B cell (primary cell): ENCODE measurements around the gene TNIP1. TPM values are rescaled to one million over a fixed set of nuclear protein-coding genes. Genes with fewer than 3 reads are reported as not detected.

Experiments used
- ATAC-seq: fragments of 200-7000 bp; cut with Tn5 transposase; one replicate; pipeline ENCODE4 v1.10.0; 2021; ENCODE audit warnings: low read depth, mild to moderate bottlenecking, moderate number of reproducible peaks, moderate library complexity
- CTCF ChIA-PET: fragments of 350-600 bp; sonication (Branson Sonifier 250); formaldehyde crosslinking; loops from one replicate; lab custom pipeline; 2021; ENCODE audit warnings: antibody characterized with exemption, inconsistent platforms; lab: Charles Lee
- POLR2A ChIA-PET: fragments of 350-600 bp; sonication (Branson Sonifier 250); formaldehyde crosslinking; loops from one replicate; lab custom pipeline; 2021; ENCODE audit warnings: antibody characterized with exemption; lab: Charles Lee
- DNase-seq: peaks from one replicate; pipeline ENCODE4 v3.0.0; 2013
- H2AFZ ChIP-seq: 2 replicates; pipeline ENCODE4 v1.6.1; 2012; ENCODE audit warnings: mild to moderate bottlenecking, low read depth, low read length; ENCODE audit not compliant: insufficient read depth, poor library complexity, severe bottlenecking
- H3K27ac ChIP-seq, 2 donors: 1 replicate in 1 of 2; 2 replicates in 1 of 2; pipeline ENCODE4 v1.5.1; 2012 to 2013; ENCODE audit warnings: low read length in 2 of 2, mild to moderate bottlenecking in 2 of 2, moderate library complexity in 1 of 2
- H3K27me3 ChIP-seq, 4 experiments: fragments of 200-600 bp in 1 of 4; sonication (generic) in 1 of 4; replicated peaks in 1 of 4; 1 replicate in 2 of 4; 2 replicates in 2 of 4; pipeline versions ENCODE4 v1.6.1 to v1.7.0; 2013 to 2016; ENCODE audit warnings: low read length in 3 of 4, mild to moderate bottlenecking in 2 of 4, mixed read lengths in 1 of 4, moderate library complexity in 1 of 4; ENCODE audit not compliant: insufficient read depth in 4 of 4, control insufficient read depth in 3 of 4; ENCODE audit errors: control extremely low read depth in 1 of 4
- H3K36me3 ChIP-seq, 2 experiments: replicated peaks in 1 of 2; 1 replicate in 1 of 2; 2 replicates in 1 of 2; pipeline versions ENCODE4 v1.6.1 to v1.7.1; 2013; ENCODE audit warnings: low read length in 1 of 2; ENCODE audit not compliant: insufficient read depth in 2 of 2, control insufficient read depth in 1 of 2; ENCODE audit errors: control extremely low read depth in 1 of 2, extremely low read depth in 1 of 2
- H3K4me1 ChIP-seq, 2 donors: fragments of 200-600 bp in 1 of 2; sonication (generic) in 1 of 2; 1 replicate in 1 of 2; 2 replicates in 1 of 2; pipeline versions ENCODE4 v1.5.1 to v1.6.1; 2013 to 2017; ENCODE audit warnings: low read length in 2 of 2; ENCODE audit not compliant: control insufficient read depth in 2 of 2, insufficient read depth in 2 of 2
- H3K4me2 ChIP-seq: replicated peaks from 2 replicates; pipeline ENCODE3; 2012; ENCODE audit warnings: mild to moderate bottlenecking, low read depth, low read length; ENCODE audit not compliant: poor library complexity, severe bottlenecking
- H3K4me3 ChIP-seq, 5 experiments: fragments of 200-600 bp in 1 of 5; sonication (generic) in 1 of 5; 1 replicate in 3 of 5; 2 replicates in 2 of 5; pipeline versions ENCODE4 v1.5.1 to v1.7.0; 2011 to 2016; ENCODE audit warnings: low read length in 4 of 5, mild to moderate bottlenecking in 4 of 5, low read depth in 2 of 5, control low read depth in 1 of 5, moderate library complexity in 1 of 5; ENCODE audit not compliant: insufficient read depth in 1 of 5; ENCODE audit errors: control extremely low read depth in 1 of 5, extremely low read depth in 1 of 5
- H3K79me2 ChIP-seq: fragments of 200-600 bp; sonication (generic); one replicate; pipeline ENCODE4 v1.6.0; 2016; ENCODE audit warnings: low read length; ENCODE audit not compliant: control insufficient read depth, insufficient read depth
- H3K9ac ChIP-seq: fragments of 200-600 bp; sonication (generic); 2 replicates; pipeline ENCODE4 v1.6.1; 2017; ENCODE audit warnings: mild to moderate bottlenecking, low read length, moderate library complexity
- H3K9me3 ChIP-seq, 3 donors: one replicate each; pipeline versions ENCODE4 v1.6.1 to v1.7.1; 2013; ENCODE audit warnings: low read length in 2 of 3; ENCODE audit not compliant: control insufficient read depth in 2 of 3, insufficient read depth in 1 of 3; ENCODE audit errors: control extremely low read depth in 1 of 3
- H4K20me1 ChIP-seq: 2 replicates; pipeline ENCODE4 v1.6.0; 2012; ENCODE audit warnings: mild to moderate bottlenecking, low read length; ENCODE audit not compliant: insufficient read depth, control insufficient read depth, poor library complexity, severe bottlenecking
- H3K27ac Mint-ChIP-seq: one replicate; pipeline ENCODE4 v1.8.0; 2021; ENCODE audit warnings: mixed read lengths
- H3K27me3 Mint-ChIP-seq: one replicate; pipeline ENCODE4 v1.8.0; 2021; ENCODE audit warnings: mixed read lengths
- H3K4me1 Mint-ChIP-seq: one replicate; pipeline ENCODE4 v1.8.0; 2021; ENCODE audit warnings: mixed read lengths
- H3K4me3 Mint-ChIP-seq: one replicate; pipeline ENCODE4 v1.8.0; 2021; ENCODE audit warnings: mixed read lengths
- H3K9me3 Mint-ChIP-seq: one replicate; pipeline ENCODE4 v1.8.0; 2022; ENCODE audit warnings: mixed read lengths; ENCODE audit not compliant: insufficient read depth
- EZH2 ChIP-seq: IDR thresholded peaks from 2 replicates; pipeline ENCODE4 v1.6.1; 2012; ENCODE audit warnings: borderline replicate concordance, low read depth, mild to moderate bottlenecking, moderate library complexity, low read length; ENCODE audit not compliant: insufficient read depth, poor library complexity, severe bottlenecking
- WGBS: methylation state at CpG from one replicate; pipeline ENCODE4 v1.1.5; 2013; ENCODE audit warnings: missing lambda C conversion rate; ENCODE audit not compliant: insufficient coverage; 5-methylcytosine and 5-hydroxymethylcytosine counted together
- intact Hi-C: fragments of 100-400 bp; cut with micrococcal nuclease; formaldehyde crosslinking; loops from one replicate; pipeline ENCODE4 v1.10.0; 2022
- polyA plus RNA-seq: library from polyadenylated mRNA; depleted of rRNA; stranded (reverse); fragments of >200 nt; gene quantifications from 2 replicates; pipeline ENCODE4 v1.2.3, GENCODE V29; 2012
- total RNA-seq, 2 donors: library from RNA; stranded (reverse); fragments of 120-200 nt in 1 of 2; gene quantifications; 1 replicate in 1 of 2; 2 replicates in 1 of 2; pipeline versions ENCODE4 v1.2.3 to v1.2.4, GENCODE V29; 2013 to 2022
- TF ChIP-seq, protein P1 (sequence below): fragments of 200-600 bp; IDR thresholded peaks from one replicate; pipeline ENCODE4 v1.8.0; 2022; ENCODE audit warnings: antibody characterized with exemption, mild to moderate bottlenecking

TNIP1 gene
- total and polyA plus RNA-seq, 2 donors (not counting 1 experiment from before 2014, with no cell fraction given), result 108 to 294 TPM

DNA sequence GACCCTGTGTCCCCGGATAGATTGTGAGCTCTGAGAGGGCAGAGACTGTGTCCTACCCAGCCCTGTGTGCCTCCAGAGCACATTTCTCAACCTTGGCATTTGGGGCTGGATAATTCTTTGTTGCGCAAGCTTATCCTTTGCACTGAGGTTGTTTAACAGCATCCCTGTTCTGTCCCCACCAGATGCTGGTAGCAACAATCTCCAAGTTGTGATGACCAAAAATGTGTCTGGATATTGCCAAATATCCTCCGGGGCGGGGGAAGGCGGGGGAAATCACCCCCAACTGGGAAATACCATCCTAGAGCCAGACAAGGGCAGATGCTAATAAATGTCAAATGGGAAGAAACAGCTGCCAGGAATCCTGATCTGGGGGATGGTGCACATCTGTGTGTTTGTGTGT, 24.0 kb upstream of the TNIP1 start:
- Histone ChIP-seq H3K79me2 (peaks cover 8% of the 10 kb centered on the region), H3K36me3 (peaks cover 10 to 96% of the 10 kb centered on the region in 2 experiments), H3K9me3 (peaks cover 0 to 4% (median 0%) of the 10 kb centered on the region in 3 donors), H4K20me1 (peaks cover 26% of the 10 kb centered on the region), H3K4me1 (peaks cover 0 to 6% of the 10 kb centered on the region in 2 donors), H3K4me3 (no peak overlapping the region), H3K9ac (no peak overlapping the region), H3K27me3 (no peaks in the 10 kb centered on the region), H3K4me2 (no peak overlapping the region), H3K27ac (no peak overlapping the region), H2AFZ (no peak overlapping the region)
- ChIA-PET POLR2A (no interaction called here), CTCF (interaction anchor here (0.9 to 48.0 kb wide), 5 partner anchors 8 to 54 kb away, joined by 3 to 1701 read pairs (median 21); partner anchors contain the start of gene ANXA6)
- Mint-ChIP-seq H3K9me3 (no peaks in the 10 kb centered on the region), H3K4me1 (peaks cover 26% of the 10 kb centered on the region), H3K27me3 (no peaks in the 10 kb centered on the region), H3K4me3 (no peak overlapping the region), H3K27ac (peak overlapping the region; percentile 37)
- no peak for ATAC-seq
- 89% methylated on average over 1 of the region's 5 CpGs for WGBS
- no peak for DNase-seq
- TF ChIP-seq, protein P1, sequence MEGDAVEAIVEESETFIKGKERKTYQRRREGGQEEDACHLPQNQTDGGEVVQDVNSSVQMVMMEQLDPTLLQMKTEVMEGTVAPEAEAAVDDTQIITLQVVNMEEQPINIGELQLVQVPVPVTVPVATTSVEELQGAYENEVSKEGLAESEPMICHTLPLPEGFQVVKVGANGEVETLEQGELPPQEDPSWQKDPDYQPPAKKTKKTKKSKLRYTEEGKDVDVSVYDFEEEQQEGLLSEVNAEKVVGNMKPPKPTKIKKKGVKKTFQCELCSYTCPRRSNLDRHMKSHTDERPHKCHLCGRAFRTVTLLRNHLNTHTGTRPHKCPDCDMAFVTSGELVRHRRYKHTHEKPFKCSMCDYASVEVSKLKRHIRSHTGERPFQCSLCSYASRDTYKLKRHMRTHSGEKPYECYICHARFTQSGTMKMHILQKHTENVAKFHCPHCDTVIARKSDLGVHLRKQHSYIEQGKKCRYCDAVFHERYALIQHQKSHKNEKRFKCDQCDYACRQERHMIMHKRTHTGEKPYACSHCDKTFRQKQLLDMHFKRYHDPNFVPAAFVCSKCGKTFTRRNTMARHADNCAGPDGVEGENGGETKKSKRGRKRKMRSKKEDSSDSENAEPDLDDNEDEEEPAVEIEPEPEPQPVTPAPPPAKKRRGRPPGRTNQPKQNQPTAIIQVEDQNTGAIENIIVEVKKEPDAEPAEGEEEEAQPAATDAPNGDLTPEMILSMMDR, result no peak
- no peak for TF ChIP-seq EZH2
- intact Hi-C loops, result no loop called here

DNA sequence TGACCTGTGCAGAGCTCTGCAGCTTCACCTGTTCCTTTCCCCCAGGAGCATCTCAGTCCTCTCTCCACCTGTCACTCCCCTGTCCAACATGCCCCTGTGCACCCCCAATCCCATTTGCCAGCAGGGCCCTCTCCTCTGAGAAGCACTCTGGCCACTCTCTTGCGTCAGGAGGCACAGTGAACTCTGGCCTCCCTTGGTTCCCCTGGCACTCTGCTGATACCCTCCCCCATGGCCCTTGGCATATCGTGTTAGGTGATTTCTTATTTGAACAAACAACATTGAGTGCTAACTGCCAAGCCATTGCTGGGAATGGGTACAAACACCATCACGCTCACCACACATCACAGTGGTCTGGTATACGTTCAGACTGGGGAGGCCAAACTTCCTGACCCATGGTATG, 20.9 kb upstream of the TNIP1 start:
- Histone ChIP-seq H3K4me2 (no peak overlapping the region), H3K4me3 (no peak overlapping the region), H3K79me2 (no peaks in the 10 kb centered on the region), H3K27me3 (no peaks in the 10 kb centered on the region), H3K36me3 (peaks cover 4 to 77% of the 10 kb centered on the region in 2 experiments), H3K27ac (peak overlapping the region in 1 of 2 donors; percentile 34), H3K9ac (no peak overlapping the region), H2AFZ (no peak overlapping the region), H3K9me3 (peaks cover 0 to 4% (median 0%) of the 10 kb centered on the region in 3 donors), H3K4me1 (peaks cover 22 to 35% of the 10 kb centered on the region in 2 donors), H4K20me1 (peaks cover 4% of the 10 kb centered on the region)
- Mint-ChIP-seq H3K27ac (peak overlapping the region; percentile 60), H3K27me3 (no peaks in the 10 kb centered on the region), H3K4me1 (peaks cover 52% of the 10 kb centered on the region), H3K4me3 (no peak overlapping the region), H3K9me3 (no peaks in the 10 kb centered on the region)
- no peak for DNase-seq
- POLR2A ChIA-PET, result no interaction called here
- 100% methylated on average over 1 of the region's 4 CpGs for WGBS
- TF ChIP-seq, protein P1, result no peak
- TF ChIP-seq EZH2, result no peak
- CTCF ChIA-PET, result interaction anchor here (1.8 to 2.5 kb wide), 3 partner anchors 14 to 63 kb away, joined by 6 to 13 read pairs (median 10); no protein-coding TSS in a partner anchor
- intact Hi-C loops, result no loop called here
- no peak for ATAC-seq
